HG02973 (cell line): ENCODE data around the gene CACNA2D3.
"Not testable (repeated sequence)": the region's sequence is repeated elsewhere in the genome, so short reads cannot be mapped to it uniquely, and the experiment has no call there.

Source experiments
- ATAC-seq: cut with Tn5 transposase; IDR thresholded peaks from one replicate; pipeline ENCODE4 v1.9.1; 2021; ENCODE audit warnings: moderate library complexity; ENCODE audit not compliant: unreplicated experiment

Gene CACNA2D3

GRCh38 chr3:55089211-55089610, 966.9 kb downstream of the CACNA2D3 start:
- ATAC-seq = no peak

- no peak for ATAC-seq
Measured at GRCh38 chr3:55090291-55090690, 967.9 kb downstream of the CACNA2D3 start.

DNA sequence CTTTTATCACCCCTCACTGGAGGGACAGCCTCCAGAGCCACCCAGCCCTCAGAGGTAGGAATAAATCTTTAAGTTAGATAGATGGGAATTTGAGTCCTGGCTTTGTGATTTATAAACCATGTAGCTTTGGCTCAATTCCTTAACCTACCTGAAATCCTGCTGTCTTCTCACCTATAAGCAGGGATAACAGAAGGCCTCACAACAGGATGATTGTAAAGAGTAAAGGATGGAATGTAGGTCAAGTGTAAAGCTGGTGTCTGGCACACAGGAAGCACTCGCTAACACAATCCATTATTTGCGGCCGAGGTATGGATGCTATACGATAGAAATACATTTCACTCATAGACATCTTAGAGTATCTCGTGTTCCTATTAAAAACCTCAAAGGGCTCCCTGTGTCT, 968.4 kb downstream of the CACNA2D3 start:
- no peak for ATAC-seq

GRCh38 chr3:55091381-55092225, 969.3 kb downstream of the CACNA2D3 start:
- no peak for ATAC-seq

- no peak for ATAC-seq
Measured at GRCh38 chr3:55094676-55095075, 972.3 kb downstream of the CACNA2D3 start.

- no peak for ATAC-seq
Measured at GRCh38 chr3:55097441-55097840, 975.1 kb downstream of the CACNA2D3 start.

DNA sequence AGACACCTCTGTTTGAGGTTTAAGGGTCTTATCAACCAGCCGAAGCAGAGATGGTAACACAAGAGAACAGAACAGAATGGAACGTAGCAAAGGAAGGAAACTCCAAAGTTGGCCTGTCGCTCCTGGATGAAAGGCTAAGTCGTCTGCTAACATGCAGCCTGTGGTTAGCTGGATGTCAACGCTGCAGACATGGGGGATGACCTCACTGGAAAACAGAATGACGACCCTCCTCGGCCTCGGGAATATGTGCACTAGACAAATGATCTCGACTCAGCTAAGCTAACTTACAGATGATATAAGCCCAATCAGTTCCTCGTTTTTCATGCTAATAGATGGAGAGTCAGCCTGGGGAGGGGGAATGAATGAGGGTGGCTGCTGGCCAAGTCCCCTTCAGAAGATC, 983.3 kb downstream of the CACNA2D3 start:
- ATAC-seq = no peak

- no peak for ATAC-seq
Measured at GRCh38 chr3:55107187-55107586, 984.8 kb downstream of the CACNA2D3 start.

- ATAC-seq = not testable (repeated sequence)
Measured at GRCh38 chr3:55111906-55112305, 989.6 kb downstream of the CACNA2D3 start.

GRCh38 chr3:55118451-55118850, 996.1 kb downstream of the CACNA2D3 start:
- ATAC-seq = no peak

GRCh38 chr3:55119268-55119667, 996.9 kb downstream of the CACNA2D3 start:
- no peak for ATAC-seq

- no peak for ATAC-seq
Measured at GRCh38 chr3:55122312-55122711, 1000.0 kb downstream of the CACNA2D3 start.
